ENCODE measurements around the gene RCN2. TPM values are rescaled to one million over a fixed set of nuclear protein-coding genes. Genes with fewer than 3 reads are reported as not detected.
A peak's percentile ranks its signal among the peaks of the same experiment; 100 is the strongest.

RCN2 gene
- total RNA-seq, 3 donors from 2014 or later = 25.0 to 33.2 (median 31.9) TPM

- no peak for TF ChIP-seq CTCF (IDR thresholded peaks at IDR 0.05)
- H3K4me1 ChIP-seq (ENCODE audit: low read depth) = no peaks in the 10 kb centered on the region
- DNase-seq (peak in 2 of 3 donors; percentile 4 to 14), ATAC-seq (no peak)
- intact Hi-C loops (cut with DNase I, micrococcal nuclease) = no loop called here
- H3K36me3 ChIP-seq (ENCODE audit: low read depth) = no peaks in the 10 kb centered on the region
- no peaks in the 10 kb centered on the region for H3K9me3 ChIP-seq
- H3K4me3 ChIP-seq = no peak overlapping the region
Observed at GRCh38 chr15:77001966-77002365, 70.4 kb downstream of the RCN2 start.

GRCh38 chr15:77002436-77002835, 70.9 kb downstream of the RCN2 start:
- intact Hi-C loops (cut with DNase I, micrococcal nuclease) = no loop called here
- peak in 2 of 3 donors; percentile 26 to 37 for DNase-seq
- ATAC-seq = no peak

GRCh38 chr15:77002954-77003912, 71.7 kb downstream of the RCN2 start:
- ATAC-seq = peak; percentile 83
- TF ChIP-seq CTCF (IDR thresholded peaks at IDR 0.05) = no peak
- peak; percentile 56 to 80 (median 57) for DNase-seq
- Histone ChIP-seq H3K9me3 (no peaks in the 10 kb centered on the region), H3K4me3 (no peak overlapping the region), H3K4me1 (ENCODE audit: low read depth) (no peaks in the 10 kb centered on the region), H3K36me3 (ENCODE audit: low read depth) (no peaks in the 10 kb centered on the region)
- intact Hi-C loops (cut with DNase I, micrococcal nuclease) = no loop called here

More at GRCh38 chr15:77002436-77002835, 70.9 kb downstream of the RCN2 start:
- no peaks in the 10 kb centered on the region for H3K36me3 ChIP-seq (ENCODE audit: low read depth)
- no peaks in the 10 kb centered on the region for H3K9me3 ChIP-seq
- H3K4me3 ChIP-seq = no peak overlapping the region
- no peak for TF ChIP-seq CTCF (IDR thresholded peaks at IDR 0.05)
- no peaks in the 10 kb centered on the region for H3K4me1 ChIP-seq (ENCODE audit: low read depth)

Other genes with a start within 250 kb of the RCN2 start
- 10 to 100 TPM; 15.8 to 33.1 (median 33.0) TPM for gene SCAPER, start 26.4 kb upstream of the RCN2 start, total RNA-seq
- gene PSTPIP1, start 63.4 kb downstream of the RCN2 start, total RNA-seq = 1 to 10 TPM; 4.4 to 8.2 (median 6.3) TPM
- 100 to 1,000 TPM; 419 to 945 (median 666) TPM for gene TSPAN3, start 139.4 kb downstream of the RCN2 start, total RNA-seq

All from mucosa of descending colon (tissue), 3 donors.